ENCODE measurements around the gene ZC3H13. TPM values are rescaled to one million over a fixed set of nuclear protein-coding genes. Genes with fewer than 3 reads are reported as not detected.

The ZC3H13 gene
- total RNA-seq, 2 experiments from 2014 or later, result 40.1 to 41.8 TPM

GRCh38 chr13:45915686-45916439 is 136.7 kb downstream of the ZC3H13 start:
- no peak for TF ChIP-seq CTCF (IDR thresholded peaks at IDR 0.05)
- no peaks in the 10 kb centered on the region for H3K9me3 Mint-ChIP-seq
- ChIA-PET POLR2A (interaction anchor here (0.6 kb wide), 1 partner anchor 901 kb away, joined by 3 read pairs; no protein-coding TSS in a partner anchor), CTCF (interaction anchor here (1.2 kb wide), 1 partner anchor 22 kb away, joined by 3 read pairs; no protein-coding TSS in a partner anchor)
- H3K36me3 Mint-ChIP-seq (ENCODE audit: low read depth), result no peaks in the 10 kb centered on the region
- DNase-seq, result no peak
- no peak overlapping the region for H3K4me3 Mint-ChIP-seq
- no peaks in the 10 kb centered on the region for H3K27me3 Mint-ChIP-seq
- intact Hi-C loops (cut with micrococcal nuclease), result no loop called here
- H3K4me1 Mint-ChIP-seq (ENCODE audit: low read depth), result no peaks in the 10 kb centered on the region
- H3K27ac Mint-ChIP-seq, result no peak overlapping the region
- ATAC-seq, result no peak

GRCh38 chr13:45909673-45910072 is 142.9 kb downstream of the ZC3H13 start:
- Mint-ChIP-seq H3K36me3 (ENCODE audit: low read depth) (no peaks in the 10 kb centered on the region), H3K27ac (no peak overlapping the region), H3K4me1 (ENCODE audit: low read depth) (no peaks in the 10 kb centered on the region), H3K9me3 (no peaks in the 10 kb centered on the region), H3K4me3 (no peak overlapping the region), H3K27me3 (no peaks in the 10 kb centered on the region)
- TF ChIP-seq CTCF (IDR thresholded peaks at IDR 0.05), result no peak
- ChIA-PET POLR2A (no interaction called here), CTCF (no interaction called here)
- ATAC-seq (no peak), DNase-seq (no peak)
- intact Hi-C loops (cut with micrococcal nuclease), result no loop called here

GRCh38 chr13:45909089-45909488 is 143.5 kb downstream of the ZC3H13 start:
- ChIA-PET POLR2A (no interaction called here), CTCF (no interaction called here)
- no peaks in the 10 kb centered on the region for H3K27me3 Mint-ChIP-seq
- ATAC-seq (no peak), DNase-seq (no peak)
- no peak for TF ChIP-seq CTCF (IDR thresholded peaks at IDR 0.05)
- no peaks in the 10 kb centered on the region for H3K9me3 Mint-ChIP-seq
- intact Hi-C loops (cut with micrococcal nuclease), result no loop called here
- no peak overlapping the region for H3K4me3 Mint-ChIP-seq
- H3K4me1 Mint-ChIP-seq (ENCODE audit: low read depth), result no peaks in the 10 kb centered on the region
- H3K27ac Mint-ChIP-seq, result no peak overlapping the region
- H3K36me3 Mint-ChIP-seq (ENCODE audit: low read depth), result no peaks in the 10 kb centered on the region

GRCh38 chr13:45907503-45907902 is 145.0 kb downstream of the ZC3H13 start:
- CTCF ChIA-PET, result no interaction called here
- intact Hi-C loops (cut with micrococcal nuclease), result no loop called here
- POLR2A ChIA-PET, result no interaction called here
- Mint-ChIP-seq H3K9me3 (no peaks in the 10 kb centered on the region), H3K4me3 (no peak overlapping the region), H3K36me3 (ENCODE audit: low read depth) (no peaks in the 10 kb centered on the region), H3K27me3 (no peaks in the 10 kb centered on the region), H3K4me1 (ENCODE audit: low read depth) (no peaks in the 10 kb centered on the region), H3K27ac (no peak overlapping the region)
- ATAC-seq (no peak), DNase-seq (no peak)
- no peak for TF ChIP-seq CTCF (IDR thresholded peaks at IDR 0.05)

Other genes with a start within 250 kb of the ZC3H13 start
- gene SIAH3, start 201.0 kb downstream of the ZC3H13 start, total RNA-seq, result under 1 TPM; 0.07 to 0.11 TPM
- not detected for gene CPB2, start 52.3 kb upstream of the ZC3H13 start, total RNA-seq
- 1,000 to 10,000 TPM; 1,014 to 1,019 TPM for gene LCP1, start 129.4 kb upstream of the ZC3H13 start, total RNA-seq
- gene LRRC63, start 159.2 kb upstream of the ZC3H13 start, total RNA-seq, result under 1 TPM; 0.47 to 0.59 TPM